ENCODE data around the gene DUS1L.

DUS1L gene

GRCh38 chr17:82087961-82088837 lies 22.6 kb upstream of the DUS1L start:
- no peak for DNase-seq

- no peak for DNase-seq
These were observed 21.6 kb upstream of the DUS1L start for GRCh38 chr17:82086941-82087906.

- DNase-seq: no peak
These were observed 20.5 kb upstream of the DUS1L start for GRCh38 chr17:82085931-82086764.

GRCh38 chr17:82085031-82085861 lies 19.6 kb upstream of the DUS1L start:
- no peak for DNase-seq

GRCh38 chr17:82084373-82085030 lies 18.9 kb upstream of the DUS1L start:
- no peak for DNase-seq

GRCh38 chr17:82083533-82084359 lies 18.1 kb upstream of the DUS1L start:
- no peak for DNase-seq

GRCh38 chr17:82083009-82083408 lies 17.4 kb upstream of the DUS1L start:
- no peak for DNase-seq

- no peak for DNase-seq
These were observed 16.9 kb upstream of the DUS1L start for GRCh38 chr17:82082456-82082855.

GRCh38 chr17:82081966-82082365 lies 16.4 kb upstream of the DUS1L start:
- no peak for DNase-seq

GRCh38 chr17:82081546-82081945 lies 15.9 kb upstream of the DUS1L start:
- no peak for DNase-seq

GRCh38 chr17:82080789-82081464 lies 15.3 kb upstream of the DUS1L start:
- DNase-seq: no peak

- no peak for DNase-seq
These were observed 14.6 kb upstream of the DUS1L start for GRCh38 chr17:82080048-82080788.

- DNase-seq: no peak
These were observed 13.5 kb upstream of the DUS1L start for GRCh38 chr17:82079001-82079677.

- no peak for DNase-seq
These were observed 12.8 kb upstream of the DUS1L start for GRCh38 chr17:82078433-82078832.

GRCh38 chr17:82077617-82078358 lies 12.2 kb upstream of the DUS1L start:
- DNase-seq: no peak

- no peak for DNase-seq
These were observed 11.4 kb upstream of the DUS1L start for GRCh38 chr17:82076785-82077591.

Measured in CD4-positive, alpha-beta T cell treated with Interleukin-15 for 1 hour (primary cell).